Measurements from ENCODE around the gene MRPS35.
"Not testable (repeated sequence)": the region's sequence is repeated elsewhere in the genome, so short reads cannot be mapped to it uniquely, and the experiment has no call there.

MRPS35 gene

GRCh38 chr12:27745734-27746133 lies 35.1 kb downstream of the MRPS35 start:
- not testable (repeated sequence) for H3K27me3 ChIP-seq (ENCODE audit: control insufficient read depth, insufficient read depth, low read length); H3K9ac ChIP-seq (ENCODE audit: low read depth, low read length); H3K4me3 ChIP-seq (ENCODE audit: low read depth, low read length); H3K27ac ChIP-seq (ENCODE audit: low read depth, low read length); H3K4me1 ChIP-seq (ENCODE audit: control insufficient read depth, insufficient read depth, low read length); H3K9me3 ChIP-seq (ENCODE audit: control insufficient read depth, insufficient read depth, low read length)
- peaks cover 27% of the 10 kb centered on the region for H3K36me3 ChIP-seq (ENCODE audit: control insufficient read depth, insufficient read depth, low read length)

- Histone ChIP-seq H3K9ac (ENCODE audit: low read depth, low read length) (no peak overlapping the region), H3K4me3 (ENCODE audit: low read depth, low read length) (no peak overlapping the region), H3K4me1 (ENCODE audit: control insufficient read depth, insufficient read depth, low read length) (no peaks in the 10 kb centered on the region), H3K27ac (ENCODE audit: low read depth, low read length) (no peak overlapping the region), H3K9me3 (ENCODE audit: control insufficient read depth, insufficient read depth, low read length) (no peaks in the 10 kb centered on the region), H3K36me3 (ENCODE audit: control insufficient read depth, insufficient read depth, low read length) (peaks cover 27% of the 10 kb centered on the region), H3K27me3 (ENCODE audit: control insufficient read depth, insufficient read depth, low read length) (no peaks in the 10 kb centered on the region)
These were observed 36.6 kb downstream of the MRPS35 start for GRCh38 chr12:27747111-27747820.

- H3K4me1 ChIP-seq (ENCODE audit: control insufficient read depth, insufficient read depth, low read length) = no peaks in the 10 kb centered on the region
- no peak overlapping the region for H3K27ac ChIP-seq (ENCODE audit: low read depth, low read length)
- no peaks in the 10 kb centered on the region for H3K9me3 ChIP-seq (ENCODE audit: control insufficient read depth, insufficient read depth, low read length)
- H3K4me3 ChIP-seq (ENCODE audit: low read depth, low read length) = no peak overlapping the region
- peaks cover 29% of the 10 kb centered on the region for H3K36me3 ChIP-seq (ENCODE audit: control insufficient read depth, insufficient read depth, low read length)
- no peak overlapping the region for H3K9ac ChIP-seq (ENCODE audit: low read depth, low read length)
- no peaks in the 10 kb centered on the region for H3K27me3 ChIP-seq (ENCODE audit: control insufficient read depth, insufficient read depth, low read length)
These were observed 40.9 kb downstream of the MRPS35 start for GRCh38 chr12:27751386-27752047.

GRCh38 chr12:27754795-27755194 lies 44.2 kb downstream of the MRPS35 start:
- no peak overlapping the region for H3K27ac ChIP-seq (ENCODE audit: low read depth, low read length)
- no peaks in the 10 kb centered on the region for H3K4me1 ChIP-seq (ENCODE audit: control insufficient read depth, insufficient read depth, low read length)
- H3K9ac ChIP-seq (ENCODE audit: low read depth, low read length) = no peak overlapping the region
- peaks cover 24% of the 10 kb centered on the region for H3K36me3 ChIP-seq (ENCODE audit: control insufficient read depth, insufficient read depth, low read length)
- H3K27me3 ChIP-seq (ENCODE audit: control insufficient read depth, insufficient read depth, low read length) = no peaks in the 10 kb centered on the region
- H3K9me3 ChIP-seq (ENCODE audit: control insufficient read depth, insufficient read depth, low read length) = no peaks in the 10 kb centered on the region
- H3K4me3 ChIP-seq (ENCODE audit: low read depth, low read length) = no peak overlapping the region

GRCh38 chr12:27756670-27757195 lies 46.1 kb downstream of the MRPS35 start:
- H3K36me3 ChIP-seq (ENCODE audit: control insufficient read depth, insufficient read depth, low read length) = peaks cover 20% of the 10 kb centered on the region
- no peak overlapping the region for H3K9ac ChIP-seq (ENCODE audit: low read depth, low read length)
- no peak overlapping the region for H3K4me3 ChIP-seq (ENCODE audit: low read depth, low read length)
- H3K4me1 ChIP-seq (ENCODE audit: control insufficient read depth, insufficient read depth, low read length) = no peaks in the 10 kb centered on the region
- no peaks in the 10 kb centered on the region for H3K9me3 ChIP-seq (ENCODE audit: control insufficient read depth, insufficient read depth, low read length)
- no peaks in the 10 kb centered on the region for H3K27me3 ChIP-seq (ENCODE audit: control insufficient read depth, insufficient read depth, low read length)
- no peak overlapping the region for H3K27ac ChIP-seq (ENCODE audit: low read depth, low read length)

GRCh38 chr12:27762757-27763156 lies 52.1 kb downstream of the MRPS35 start:
- no peaks in the 10 kb centered on the region for H3K27me3 ChIP-seq (ENCODE audit: control insufficient read depth, insufficient read depth, low read length)
- no peak overlapping the region for H3K27ac ChIP-seq (ENCODE audit: low read depth, low read length)
- no peaks in the 10 kb centered on the region for H3K9me3 ChIP-seq (ENCODE audit: control insufficient read depth, insufficient read depth, low read length)
- H3K4me1 ChIP-seq (ENCODE audit: control insufficient read depth, insufficient read depth, low read length) = no peaks in the 10 kb centered on the region
- no peak overlapping the region for H3K9ac ChIP-seq (ENCODE audit: low read depth, low read length)
- no peaks in the 10 kb centered on the region for H3K36me3 ChIP-seq (ENCODE audit: control insufficient read depth, insufficient read depth, low read length)
- no peak overlapping the region for H3K4me3 ChIP-seq (ENCODE audit: low read depth, low read length)

- no peak overlapping the region for H3K4me3 ChIP-seq (ENCODE audit: low read depth, low read length)
- H3K4me1 ChIP-seq (ENCODE audit: control insufficient read depth, insufficient read depth, low read length) = no peaks in the 10 kb centered on the region
- no peaks in the 10 kb centered on the region for H3K27me3 ChIP-seq (ENCODE audit: control insufficient read depth, insufficient read depth, low read length)
- H3K9ac ChIP-seq (ENCODE audit: low read depth, low read length) = no peak overlapping the region
- no peaks in the 10 kb centered on the region for H3K9me3 ChIP-seq (ENCODE audit: control insufficient read depth, insufficient read depth, low read length)
- no peaks in the 10 kb centered on the region for H3K36me3 ChIP-seq (ENCODE audit: control insufficient read depth, insufficient read depth, low read length)
- no peak overlapping the region for H3K27ac ChIP-seq (ENCODE audit: low read depth, low read length)
These were observed 56.0 kb downstream of the MRPS35 start for GRCh38 chr12:27766587-27766986.

- H3K36me3 ChIP-seq (ENCODE audit: control insufficient read depth, insufficient read depth, low read length) = no peaks in the 10 kb centered on the region
- no peak overlapping the region for H3K9ac ChIP-seq (ENCODE audit: low read depth, low read length)
- no peak overlapping the region for H3K27ac ChIP-seq (ENCODE audit: low read depth, low read length)
- no peak overlapping the region for H3K4me3 ChIP-seq (ENCODE audit: low read depth, low read length)
- H3K27me3 ChIP-seq (ENCODE audit: control insufficient read depth, insufficient read depth, low read length) = no peaks in the 10 kb centered on the region
- H3K4me1 ChIP-seq (ENCODE audit: control insufficient read depth, insufficient read depth, low read length) = no peaks in the 10 kb centered on the region
- no peaks in the 10 kb centered on the region for H3K9me3 ChIP-seq (ENCODE audit: control insufficient read depth, insufficient read depth, low read length)
These were observed 58.6 kb downstream of the MRPS35 start for GRCh38 chr12:27769142-27769673.

- H3K27me3 ChIP-seq (ENCODE audit: control insufficient read depth, insufficient read depth, low read length) = no peaks in the 10 kb centered on the region
- H3K9me3 ChIP-seq (ENCODE audit: control insufficient read depth, insufficient read depth, low read length) = no peaks in the 10 kb centered on the region
- no peak overlapping the region for H3K4me3 ChIP-seq (ENCODE audit: low read depth, low read length)
- H3K27ac ChIP-seq (ENCODE audit: low read depth, low read length) = no peak overlapping the region
- no peaks in the 10 kb centered on the region for H3K4me1 ChIP-seq (ENCODE audit: control insufficient read depth, insufficient read depth, low read length)
- H3K36me3 ChIP-seq (ENCODE audit: control insufficient read depth, insufficient read depth, low read length) = no peaks in the 10 kb centered on the region
- H3K9ac ChIP-seq (ENCODE audit: low read depth, low read length) = no peak overlapping the region
These were observed 61.1 kb downstream of the MRPS35 start for GRCh38 chr12:27771481-27772327.

- H3K4me1 ChIP-seq (ENCODE audit: control insufficient read depth, insufficient read depth, low read length) = no peaks in the 10 kb centered on the region
These were observed 61.9 kb downstream of the MRPS35 start for GRCh38 chr12:27772328-27773049.

More at GRCh38 chr12:27772328-27773049, 61.9 kb downstream of the MRPS35 start:
- Histone ChIP-seq H3K36me3 (ENCODE audit: control insufficient read depth, insufficient read depth, low read length) (no peaks in the 10 kb centered on the region), H3K9ac (ENCODE audit: low read depth, low read length) (no peak overlapping the region), H3K4me3 (ENCODE audit: low read depth, low read length) (no peak overlapping the region), H3K27me3 (ENCODE audit: control insufficient read depth, insufficient read depth, low read length) (no peaks in the 10 kb centered on the region), H3K27ac (ENCODE audit: low read depth, low read length) (no peak overlapping the region), H3K9me3 (ENCODE audit: control insufficient read depth, insufficient read depth, low read length) (no peaks in the 10 kb centered on the region)

Measured in HUES48 (cell line).